ENCODE measurements around the gene TBC1D22A.

The TBC1D22A gene

GRCh38 chr22:46936378-46936903 lies 174.0 kb downstream of the TBC1D22A start:
- no peak for FAIRE-seq

- no peak for FAIRE-seq
Measured at GRCh38 chr22:46937185-46937584, 174.7 kb downstream of the TBC1D22A start.

- FAIRE-seq, result no peak
Measured at GRCh38 chr22:46937939-46938338, 175.5 kb downstream of the TBC1D22A start.

GRCh38 chr22:46941968-46942798 lies 179.7 kb downstream of the TBC1D22A start:
- no peak for FAIRE-seq

GRCh38 chr22:46942799-46943785 lies 180.6 kb downstream of the TBC1D22A start:
- no peak for FAIRE-seq

GRCh38 chr22:46945481-46945880 lies 183.0 kb downstream of the TBC1D22A start:
- no peak for FAIRE-seq

- FAIRE-seq, result no peak
Measured at GRCh38 chr22:46946383-46946962, 184.0 kb downstream of the TBC1D22A start.

- no peak for FAIRE-seq
Measured at GRCh38 chr22:46947516-46948257, 185.2 kb downstream of the TBC1D22A start.

GRCh38 chr22:46948411-46949144 lies 186.1 kb downstream of the TBC1D22A start:
- FAIRE-seq, result no peak

GRCh38 chr22:46951350-46951749 lies 188.9 kb downstream of the TBC1D22A start:
- no peak for FAIRE-seq

GRCh38 chr22:46951973-46952372 lies 189.5 kb downstream of the TBC1D22A start:
- no peak for FAIRE-seq

- FAIRE-seq, result no peak
Measured at GRCh38 chr22:46953968-46954765, 191.7 kb downstream of the TBC1D22A start.

- no peak for FAIRE-seq
Measured at GRCh38 chr22:46954781-46955180, 192.3 kb downstream of the TBC1D22A start.

- no peak for FAIRE-seq
Measured at GRCh38 chr22:46956498-46957215, 194.2 kb downstream of the TBC1D22A start.

GRCh38 chr22:46957521-46957920 lies 195.1 kb downstream of the TBC1D22A start:
- no peak for FAIRE-seq

GRCh38 chr22:46958191-46958590 lies 195.7 kb downstream of the TBC1D22A start:
- no peak for FAIRE-seq

- FAIRE-seq, result no peak
Measured at GRCh38 chr22:46958658-46959057, 196.2 kb downstream of the TBC1D22A start.

- FAIRE-seq, result no peak
Measured at GRCh38 chr22:46959369-46959768, 196.9 kb downstream of the TBC1D22A start.

- FAIRE-seq, result no peak
Measured at GRCh38 chr22:46961591-46962295, 199.3 kb downstream of the TBC1D22A start.

Measured in colon (tissue), 2 donors.